IMR-90 (cell line): Measurements from ENCODE around the gene TRIM64C. TPM values are rescaled to one million over a fixed set of nuclear protein-coding genes. Genes with fewer than 3 reads are reported as not detected.
"Not testable (repeated sequence)": the region's sequence is repeated elsewhere in the genome, so short reads cannot be mapped to it uniquely, and the experiment has no call there.

Source experiments
- ATAC-seq: fragments of 200-7000 bp; cut with Tn5 transposase; 2 replicates; pipeline ENCODE4 v1.9.1; 2020; ENCODE audit warnings: low read depth, mild to moderate bottlenecking, moderate library complexity
- BruUV-seq: library from RNA; stranded (reverse); fragments of 400-500 nt; replicated peaks from 2 replicates; lab custom pipeline; 2021; lab: Mats Ljungman, UMichigan
- CTCF ChIA-PET: fragments of 300-600 bp; formaldehyde crosslinking; extraction: SDS; loops from one replicate; lab custom pipeline; 2021; ENCODE audit warnings: antibody characterized with exemption; lab: Yijun Ruan, JAX
- POLR2A ChIA-PET: fragments of 300-600 bp; sonication (Branson Sonifier 250); formaldehyde crosslinking; loops from one replicate; lab custom pipeline; 2022; ENCODE audit warnings: antibody characterized with exemption; ENCODE audit not compliant: unreplicated experiment; lab: Charles Lee
- DNase-seq: peaks from one replicate; pipeline ENCODE4 v3.0.0; 2013
- H2AFZ ChIP-seq: replicated peaks from 2 replicates; pipeline ENCODE3; 2013; ENCODE audit warnings: low read length, mild to moderate bottlenecking; ENCODE audit not compliant: poor library complexity
- H2AK5ac ChIP-seq: 2 replicates; pipeline ENCODE4 v1.6.1; 2013; ENCODE audit warnings: low read depth, low read length, inconsistent platforms
- H2AK9ac ChIP-seq: replicated peaks from 2 replicates; pipeline ENCODE3; 2013; ENCODE audit warnings: mild to moderate bottlenecking, low read depth, low read length, moderate library complexity; ENCODE audit not compliant: poor library complexity
- H2BK120ac ChIP-seq: 2 replicates; pipeline ENCODE4 v1.6.1; 2013; ENCODE audit warnings: low read depth, low read length, inconsistent platforms
- H2BK15ac ChIP-seq: 3 replicates; pipeline ENCODE4 v1.6.1; 2013; ENCODE audit warnings: low read depth, low read length, inconsistent platforms
- H2BK20ac ChIP-seq: 2 replicates; pipeline ENCODE4 v1.6.1; 2013; ENCODE audit warnings: low read depth, mild to moderate bottlenecking, inconsistent platforms, low read length, moderate library complexity
- H2BK5ac ChIP-seq: 2 replicates; pipeline ENCODE4 v1.6.1; 2013; ENCODE audit warnings: mild to moderate bottlenecking, low read depth, low read length, inconsistent platforms; ENCODE audit not compliant: poor library complexity, severe bottlenecking
- H3K14ac ChIP-seq: replicated peaks from 2 replicates; pipeline ENCODE4 v1.6.1; 2013; ENCODE audit warnings: low read depth, low read length, inconsistent platforms
- H3K18ac ChIP-seq: 2 replicates; pipeline ENCODE4 v1.6.1; 2013; ENCODE audit warnings: low read depth, low read length, control low read depth
- H3K23ac ChIP-seq: 2 replicates; pipeline ENCODE4 v1.6.1; 2013; ENCODE audit warnings: low read depth, low read length, inconsistent platforms
- H3K27ac ChIP-seq: 2 replicates; pipeline ENCODE4 v1.5.1; 2013; ENCODE audit warnings: mild to moderate bottlenecking, control low read depth, low read length; ENCODE audit not compliant: insufficient read depth
- H3K27me3 ChIP-seq: 2 replicates; pipeline ENCODE4 v1.6.1; 2013; ENCODE audit warnings: low read length; ENCODE audit not compliant: control insufficient read depth, insufficient read depth
- H3K36me3 ChIP-seq: 2 replicates; pipeline ENCODE4 v1.6.1; 2013; ENCODE audit warnings: low read length, mixed read lengths; ENCODE audit not compliant: control insufficient read depth, insufficient read depth
- H3K4ac ChIP-seq: 2 replicates; pipeline ENCODE4 v1.6.1; 2013; ENCODE audit warnings: low read depth, low read length, inconsistent platforms
- H3K4me1 ChIP-seq: 2 replicates; pipeline ENCODE4 v1.6.1; 2013; ENCODE audit warnings: low read length, mixed read lengths; ENCODE audit not compliant: control insufficient read depth, insufficient read depth
- H3K4me2 ChIP-seq: 2 replicates; pipeline ENCODE4 v1.6.1; 2013; ENCODE audit warnings: low read depth, mild to moderate bottlenecking, control low read depth, low read length, moderate library complexity
- H3K4me3 ChIP-seq: 2 replicates; pipeline ENCODE4 v1.5.1; 2013; ENCODE audit warnings: low read depth, mild to moderate bottlenecking, control low read depth, low read length, moderate library complexity; ENCODE audit not compliant: insufficient read depth
- H3K56ac ChIP-seq: 2 replicates; pipeline ENCODE4 v1.6.1; 2013; ENCODE audit warnings: low read length, inconsistent platforms; ENCODE audit not compliant: insufficient read depth; ENCODE audit errors: extremely low read depth
- H3K79me1 ChIP-seq, 2 experiments: 2 replicates each; pipeline ENCODE4 v1.6.1; 2013; ENCODE audit warnings: low read length in 2 of 2, inconsistent platforms in 1 of 2, low read depth in 1 of 2
- H3K9ac ChIP-seq: 2 replicates; pipeline ENCODE4 v1.6.1; 2013; ENCODE audit warnings: low read depth, low read length, control low read depth
- H3K9me1 ChIP-seq: 2 replicates; pipeline ENCODE4 v1.6.1; 2013; ENCODE audit warnings: low read length, inconsistent platforms; ENCODE audit not compliant: insufficient read depth
- H3K9me3 ChIP-seq: 2 replicates; pipeline ENCODE4 v1.6.1; 2013; ENCODE audit warnings: low read length; ENCODE audit not compliant: control insufficient read depth, insufficient read depth
- H4K20me1 ChIP-seq: 2 replicates; pipeline ENCODE4 v1.6.1; 2013; ENCODE audit warnings: low read length, inconsistent platforms; ENCODE audit not compliant: insufficient read depth
- H4K5ac ChIP-seq: 2 replicates; pipeline ENCODE4 v1.6.1; 2013; ENCODE audit warnings: mild to moderate bottlenecking, low read depth, low read length, control low read depth
- H4K8ac ChIP-seq, 2 experiments: 2 replicates each; pipeline ENCODE4 v1.6.1; 2013; ENCODE audit warnings: low read depth in 2 of 2, low read length in 2 of 2, control low read depth in 1 of 2, inconsistent platforms in 1 of 2
- H4K91ac ChIP-seq: 2 replicates; pipeline ENCODE4 v1.6.1; 2013; ENCODE audit warnings: low read depth, low read length, inconsistent platforms; ENCODE audit not compliant: insufficient read depth
- WGBS, 2 experiments: methylation state at CpG; one replicate each; pipeline versions ENCODE4 v1.1.5 to v1.1.7; 2013; ENCODE audit warnings: missing lambda C conversion rate in 2 of 2; ENCODE audit not compliant: insufficient read length in 1 of 2; ENCODE audit errors: extremely low coverage in 2 of 2; 5-methylcytosine and 5-hydroxymethylcytosine counted together
- dilution Hi-C: fragments of 300-500 bp; cut with HindIII; formaldehyde crosslinking; loops from one replicate; pipeline ENCODE4 v1.14.3; 2018; ENCODE audit warnings: low sequenced_read_pairs; ENCODE audit not compliant: unreplicated experiment
- in situ Hi-C: fragments of 300-500 bp; cut with MboI; formaldehyde crosslinking; loops from 3 replicates; pipeline ENCODE4 v1.14.3; 2019; ENCODE audit warnings: low sequenced_read_pairs, inconsistent platforms, mixed read lengths
- intact Hi-C: fragments of 100-400 bp; cut with micrococcal nuclease; formaldehyde crosslinking; loops from 2 replicates; pipeline ENCODE4 v1.10.0; 2022
- polyA plus RNA-seq, 3 experiments: library from polyadenylated mRNA; depleted of rRNA; stranded (reverse); fragments of >200 nt; gene quantifications; 2 replicates each; pipeline ENCODE4 v1.2.3, GENCODE V29; 2012; ENCODE audit warnings: low replicate concordance in 1 of 3
- total RNA-seq: library from RNA; depleted of rRNA; stranded (reverse); fragments of >200 nt; gene quantifications from 2 replicates; pipeline ENCODE4 v1.2.3, GENCODE V29; 2012

The TRIM64C gene
- total and polyA plus RNA-seq, 2 of the 4 experiments (the other 2 are of a cell fraction) = not detected

- H3K4me1 ChIP-seq, H3K9ac ChIP-seq, BruUV-seq, H3K23ac ChIP-seq, H3K36me3 ChIP-seq, H4K8ac ChIP-seq, H3K4ac ChIP-seq, H3K79me1 ChIP-seq, H4K20me1 ChIP-seq, H4K91ac ChIP-seq, H2AFZ ChIP-seq, H2BK20ac ChIP-seq, H2BK120ac ChIP-seq, POLR2A ChIA-PET, dilution Hi-C loops, H2AK5ac ChIP-seq, H3K9me3 ChIP-seq, H2BK5ac ChIP-seq, H3K9me1 ChIP-seq, H3K4me3 ChIP-seq, CTCF ChIA-PET, H2AK9ac ChIP-seq, ATAC-seq, intact Hi-C loops, H3K27me3 ChIP-seq, H4K5ac ChIP-seq, H3K14ac ChIP-seq, H2BK15ac ChIP-seq, H3K18ac ChIP-seq, DNase-seq, H3K4me2 ChIP-seq, H3K27ac ChIP-seq, in situ Hi-C loops, H3K56ac ChIP-seq: not testable (repeated sequence)
- 73% methylated on average over 2 of the region's 28 CpGs; no CpG with 5 or more reads in 1 of the 2 experiments for WGBS, 2 experiments
Measured at GRCh38 chr11:49048229-49048628, 10.7 kb downstream of the TRIM64C start.

GRCh38 chr11:49028523-49028922 is 30.4 kb downstream of the TRIM64C start, which contains the start of gene TRIM49B:
Gene TRIM49B, plus strand, starts transcription at chr11:49028823. Its CDS starts 2,777 bp downstream, at chr11:49031600.
- H3K9ac ChIP-seq, H3K4ac ChIP-seq, H3K4me1 ChIP-seq, H3K4me3 ChIP-seq, H2AFZ ChIP-seq, H2BK5ac ChIP-seq, BruUV-seq, H4K5ac ChIP-seq, intact Hi-C loops, H3K56ac ChIP-seq, H3K27ac ChIP-seq, H4K8ac ChIP-seq, in situ Hi-C loops, H3K14ac ChIP-seq, H2BK15ac ChIP-seq, H4K20me1 ChIP-seq, H3K18ac ChIP-seq, POLR2A ChIA-PET, CTCF ChIA-PET, H2AK5ac ChIP-seq, H3K27me3 ChIP-seq, DNase-seq, H2BK120ac ChIP-seq, H3K79me1 ChIP-seq, H4K91ac ChIP-seq, H3K4me2 ChIP-seq, ATAC-seq, H3K9me1 ChIP-seq, H3K23ac ChIP-seq, H3K36me3 ChIP-seq, H3K9me3 ChIP-seq, dilution Hi-C loops, H2AK9ac ChIP-seq, H2BK20ac ChIP-seq: not testable (repeated sequence)
- no CpG with 5 or more reads among the region's 2 CpGs for WGBS, 2 experiments
